A549 (cell line): Measurements from ENCODE around the gene PGM2. TPM values are rescaled to one million over a fixed set of nuclear protein-coding genes. Genes with fewer than 3 reads are reported as not detected.

Experiments used
- ATAC-seq, 2 experiments: fragments of 200-7000 bp in 1 of 2; fragments of >200 bp in 1 of 2; cut with Nextera tagmentation in 1 of 2; cut with Tn5 transposase in 1 of 2; 3 replicates each; pipeline versions ENCODE4 v1.8.0 to v1.9.1; 2018 to 2020; ENCODE audit warnings: mild to moderate bottlenecking in 1 of 2, moderate library complexity in 1 of 2
- CTCF ChIA-PET: fragments of 300-600 bp; sonication (Branson Sonifier 250); formaldehyde crosslinking; extraction: SDS; loops from one replicate; lab custom pipeline; 2021; ENCODE audit warnings: antibody characterized with exemption, inconsistent platforms; lab: Yijun Ruan, JAX
- POLR2A ChIA-PET: fragments of 350-600 bp; formaldehyde crosslinking; extraction: SDS; loops from one replicate; lab custom pipeline; 2021; ENCODE audit warnings: antibody characterized with exemption, inconsistent platforms; lab: Yijun Ruan, JAX
- DNase-seq, 2 experiments: peaks; one replicate each; pipeline versions ENCODE4 v3.0.0 to v3.0.0-alpha.2; 2011 to 2016; ENCODE audit warnings: low read depth in 1 of 2, low spot score in 1 of 2
- FAIRE-seq: peaks from 2 replicates; lab custom pipeline; 2011; peaks lifted over from hg19 to GRCh38; lab: Jason Lieb, UNC
- H3K27ac ChIP-seq, 2 experiments: fragments of >200 bp; sonication (Bioruptor Twin); formaldehyde crosslinking; 3 replicates each; pipeline ENCODE4 v1.5.1; 2016 to 2017
- H3K4me1 ChIP-seq: fragments of >200 bp; sonication (Bioruptor Twin); formaldehyde crosslinking; 3 replicates; pipeline ENCODE4 v1.6.1; 2016
- H3K4me2 ChIP-seq: fragments of >200 bp; sonication (Bioruptor Twin); formaldehyde crosslinking; 3 replicates; pipeline ENCODE4 v1.6.1; 2016
- H3K4me3 ChIP-seq: fragments of >200 bp; sonication (Bioruptor Twin); formaldehyde crosslinking; 3 replicates; pipeline ENCODE4 v1.5.1; 2016
- H3K9me3 ChIP-seq: fragments of >200 bp; sonication (Bioruptor Twin); formaldehyde crosslinking; 3 replicates; pipeline ENCODE4 v1.6.1; 2016
- BHLHE40 ChIP-seq: IDR thresholded peaks from 2 replicates; pipeline ENCODE4 v1.6.1; 2012; ENCODE audit warnings: low read depth, low read length, inconsistent platforms
- CHD2 ChIP-seq: fragments of 150-350 bp; IDR thresholded peaks from 2 replicates; pipeline ENCODE4 v1.6.1; 2014; ENCODE audit warnings: low read length; ENCODE audit not compliant: partially characterized antibody
- EHF ChIP-seq: fragments of 250-450 bp; sonication (Bioruptor Pico); IDR thresholded peaks from 2 replicates; pipeline ENCODE4 v1.5.0; 2020; ENCODE audit warnings: mild to moderate bottlenecking
- FOSB ChIP-seq: fragments of 250-450 bp; sonication (Bioruptor Pico); IDR thresholded peaks from 2 replicates; pipeline ENCODE4 v1.5.0; 2020; ENCODE audit warnings: mild to moderate bottlenecking, moderate library complexity
- HDAC2 ChIP-seq: fragments of 200-600 bp; sonication (generic); IDR thresholded peaks from 2 replicates; pipeline ENCODE4 v1.6.1; 2016
- HEYL ChIP-seq: fragments of 250-450 bp; sonication (Bioruptor Pico); IDR thresholded peaks from 2 replicates; pipeline ENCODE4 v1.8.0; 2021; ENCODE audit warnings: mild to moderate bottlenecking, moderate library complexity
- HOXA7 ChIP-seq: fragments of 250-450 bp; sonication (Bioruptor Pico); IDR thresholded peaks from 2 replicates; pipeline ENCODE4 v1.5.0; 2020; ENCODE audit warnings: mild to moderate bottlenecking, moderate library complexity
- HOXB13 ChIP-seq: fragments of 250-450 bp; sonication (Bioruptor Pico); IDR thresholded peaks from 2 replicates; pipeline ENCODE4 v1.5.0; 2020; ENCODE audit warnings: low read depth, mild to moderate bottlenecking, moderate library complexity
- HOXB5 ChIP-seq: fragments of 250-450 bp; sonication (Bioruptor Pico); IDR thresholded peaks from 2 replicates; pipeline ENCODE4 v1.5.0; 2020; ENCODE audit warnings: mild to moderate bottlenecking, moderate library complexity
- MAZ ChIP-seq: fragments of 150-350 bp; IDR thresholded peaks from 2 replicates; pipeline ENCODE4 v1.6.1; 2014; ENCODE audit warnings: antibody characterized with exemption, low read depth, low read length, borderline replicate concordance
- MYC ChIP-seq: IDR thresholded peaks from 2 replicates; pipeline ENCODE4 v1.6.1; 2012; ENCODE audit warnings: mild to moderate bottlenecking, inconsistent platforms, low read length, improper control_type of control experiment, borderline replicate concordance
- PHF8 ChIP-seq: fragments of 200-600 bp; sonication (generic); IDR thresholded peaks from 2 replicates; pipeline ENCODE4 v1.6.1; 2016; ENCODE audit warnings: low read depth, mild to moderate bottlenecking, antibody characterized with exemption, moderate library complexity, borderline replicate concordance
- POLR2A ChIP-seq: IDR thresholded peaks from 2 replicates; pipeline ENCODE4 v1.6.1; 2012; ENCODE audit warnings: mild to moderate bottlenecking, low read length
- RARB ChIP-seq: fragments of 250-450 bp; sonication (Bioruptor Pico); IDR thresholded peaks from 2 replicates; pipeline ENCODE4 v1.8.0; 2021; ENCODE audit warnings: mild to moderate bottlenecking, moderate library complexity
- RFX5 ChIP-seq: fragments of 450-650 bp; IDR thresholded peaks from 2 replicates; pipeline ENCODE4 v1.7.1; 2014; ENCODE audit warnings: antibody characterized with exemption, mild to moderate bottlenecking, moderate library complexity
- SREBF2 ChIP-seq: fragments of 450-650 bp; IDR thresholded peaks from 2 replicates; pipeline ENCODE4 v1.6.1; 2014; ENCODE audit warnings: mild to moderate bottlenecking, moderate library complexity
- ZFP36 ChIP-seq: fragments of 450-650 bp; IDR thresholded peaks from 2 replicates; pipeline ENCODE4 v1.6.1; 2014; ENCODE audit warnings: borderline replicate concordance; ENCODE audit not compliant: partially characterized antibody
- ZNF302 ChIP-seq: fragments of 250-450 bp; sonication (Bioruptor Pico); IDR thresholded peaks from 2 replicates; pipeline ENCODE4 v1.9.0; 2021; ENCODE audit warnings: inconsistent platforms, mild to moderate bottlenecking, moderate library complexity
- WGBS: methylation state at CpG from one replicate; pipeline ENCODE4 v1.1.6; 2017; ENCODE audit errors: missing lambda C conversion rate; 5-methylcytosine and 5-hydroxymethylcytosine counted together
- polyA plus RNA-seq, 4 experiments: library from polyadenylated mRNA; depleted of rRNA in 3 of 4; stranded (reverse); fragments of >200 nt; fragmentation: RNase III in 1 of 4; extraction: RNeasy Plus Mini Kit Qiagen cat#74134 plus additional on column Dnase treatment in 1 of 4; gene quantifications; 2 replicates in 3 of 4; 3 replicates in 1 of 4; pipeline ENCODE4 v1.2.3, GENCODE V29; 2011 to 2017
- TF ChIP-seq, protein P1 (sequence below): fragments of >200 bp; sonication (Bioruptor Twin); formaldehyde crosslinking; IDR thresholded peaks from 3 replicates; pipeline ENCODE4 v1.6.1; 2016
- TF ChIP-seq, protein P2 (sequence below): fragments of >200 bp; sonication (Bioruptor Twin); formaldehyde crosslinking; IDR thresholded peaks from 3 replicates; pipeline ENCODE4 v1.5.1; 2016
- TF ChIP-seq, protein P3 (sequence below): IDR thresholded peaks from 2 replicates; pipeline ENCODE4 v1.6.1; 2012

Gene PGM2
- polyA plus RNA-seq, 2 of the 4 experiments (the other 2 are of a cell fraction): 11.4 to 17.0 TPM

DNA sequence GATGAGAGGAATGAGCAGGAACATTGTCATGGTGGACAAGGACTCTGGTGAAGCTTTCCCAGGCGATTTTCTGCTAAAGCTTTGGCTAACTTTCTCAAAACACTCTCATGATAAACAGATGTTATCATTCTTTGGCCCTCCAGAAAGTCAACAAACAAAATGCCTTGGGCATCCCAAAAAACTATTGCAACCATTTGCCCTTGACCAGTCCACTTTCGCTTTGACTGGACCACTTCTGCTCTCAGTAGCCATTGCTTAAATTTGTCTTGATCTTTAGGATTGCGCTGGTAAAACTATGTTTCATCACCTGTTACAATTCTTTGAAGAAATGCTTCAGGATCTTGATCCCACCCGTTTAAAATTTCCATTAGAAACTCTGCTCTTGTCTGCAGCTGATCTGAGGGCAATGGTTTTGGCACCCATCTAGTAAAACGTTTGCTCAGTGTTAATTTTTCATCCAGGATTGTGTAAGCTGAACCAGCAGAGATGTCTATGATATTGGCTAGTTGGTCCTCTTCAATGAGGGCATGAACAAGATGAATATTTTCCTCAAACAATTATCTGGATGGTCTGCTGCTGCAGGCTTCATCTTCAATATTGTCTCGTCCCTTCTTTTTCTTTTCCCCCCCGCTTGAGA, 79.2 kb downstream of the PGM2 start:
- 29% methylated on average over 7 of the region's 7 CpGs for WGBS
- Histone ChIP-seq H3K4me2 (no peak overlapping the region), H3K9me3 (no peaks in the 10 kb centered on the region), H3K4me3 (no peak overlapping the region), H3K4me1 (no peaks in the 10 kb centered on the region), H3K27ac (no peak overlapping the region)
- ChIA-PET POLR2A (no interaction called here), CTCF (no interaction called here)
- no peak for TF ChIP-seq EHF (CRISPR knock-in tag)
- TF ChIP-seq, protein P1, sequence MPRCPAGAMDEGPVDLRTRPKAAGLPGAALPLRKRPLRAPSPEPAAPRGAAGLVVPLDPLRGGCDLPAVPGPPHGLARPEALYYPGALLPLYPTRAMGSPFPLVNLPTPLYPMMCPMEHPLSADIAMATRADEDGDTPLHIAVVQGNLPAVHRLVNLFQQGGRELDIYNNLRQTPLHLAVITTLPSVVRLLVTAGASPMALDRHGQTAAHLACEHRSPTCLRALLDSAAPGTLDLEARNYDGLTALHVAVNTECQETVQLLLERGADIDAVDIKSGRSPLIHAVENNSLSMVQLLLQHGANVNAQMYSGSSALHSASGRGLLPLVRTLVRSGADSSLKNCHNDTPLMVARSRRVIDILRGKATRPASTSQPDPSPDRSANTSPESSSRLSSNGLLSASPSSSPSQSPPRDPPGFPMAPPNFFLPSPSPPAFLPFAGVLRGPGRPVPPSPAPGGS: no peak
- TF ChIP-seq SREBF2: no peak
- TF ChIP-seq HDAC2: no peak
- no peak for TF ChIP-seq HOXB5 (CRISPR knock-in tag)
- no peak for TF ChIP-seq CHD2
- TF ChIP-seq FOSB (CRISPR knock-in tag): no peak
- TF ChIP-seq ZNF302 (CRISPR knock-in tag): no peak
- no peak for TF ChIP-seq MYC
- TF ChIP-seq ZFP36: no peak
- no peak for TF ChIP-seq HEYL (CRISPR knock-in tag)
- no peak for ATAC-seq
- FAIRE-seq: no peak
- DNase-seq: no peak

DNA sequence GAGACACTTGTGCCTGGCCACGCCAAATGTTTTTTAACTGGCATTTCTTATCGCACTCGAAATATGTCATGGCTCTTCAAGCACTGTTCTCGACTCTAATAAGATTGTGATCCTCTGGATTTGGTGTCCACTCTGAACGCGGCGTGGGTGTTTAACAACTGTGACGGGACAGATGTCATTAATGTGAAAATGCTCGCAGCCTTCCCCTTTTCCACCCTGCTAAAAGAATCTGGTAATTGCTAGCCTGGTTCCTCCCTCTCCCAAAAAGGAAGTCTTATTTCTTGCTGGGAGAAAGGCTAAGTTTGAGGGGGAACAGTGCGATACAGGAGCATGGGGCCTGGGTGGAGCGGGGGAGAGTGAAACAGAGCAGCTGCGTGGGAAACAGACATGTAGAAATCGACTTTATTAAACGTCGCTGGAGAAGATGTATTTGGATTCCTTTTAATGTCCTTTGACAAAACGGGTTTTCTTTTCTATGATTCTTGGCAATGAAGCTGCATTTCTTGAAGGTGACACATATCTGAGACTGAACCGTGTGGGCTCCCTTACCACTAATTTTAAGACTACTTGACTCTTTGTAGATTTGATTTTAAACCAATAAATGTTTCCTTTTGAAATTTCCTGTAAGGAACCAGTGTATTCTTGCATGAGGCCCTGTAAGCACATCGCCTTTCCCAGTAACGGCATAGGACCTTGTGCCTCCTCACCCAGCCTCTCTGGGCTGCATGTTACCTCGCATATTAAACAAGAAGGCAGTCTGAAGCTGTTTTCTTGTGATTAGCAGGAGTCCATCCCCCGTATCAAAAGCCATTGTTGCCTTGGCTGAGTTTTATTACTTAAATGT, 82.2 kb downstream of the PGM2 start:
- FAIRE-seq (no peak), DNase-seq (no peak), ATAC-seq (no peak)
- POLR2A ChIA-PET: no interaction called here
- Histone ChIP-seq H3K27ac (no peak overlapping the region), H3K9me3 (no peaks in the 10 kb centered on the region), H3K4me2 (no peak overlapping the region), H3K4me3 (no peak overlapping the region), H3K4me1 (no peaks in the 10 kb centered on the region)
- CTCF ChIA-PET: no interaction called here
- TF ChIP-seq PHF8: no peak
- TF ChIP-seq, protein P2, sequence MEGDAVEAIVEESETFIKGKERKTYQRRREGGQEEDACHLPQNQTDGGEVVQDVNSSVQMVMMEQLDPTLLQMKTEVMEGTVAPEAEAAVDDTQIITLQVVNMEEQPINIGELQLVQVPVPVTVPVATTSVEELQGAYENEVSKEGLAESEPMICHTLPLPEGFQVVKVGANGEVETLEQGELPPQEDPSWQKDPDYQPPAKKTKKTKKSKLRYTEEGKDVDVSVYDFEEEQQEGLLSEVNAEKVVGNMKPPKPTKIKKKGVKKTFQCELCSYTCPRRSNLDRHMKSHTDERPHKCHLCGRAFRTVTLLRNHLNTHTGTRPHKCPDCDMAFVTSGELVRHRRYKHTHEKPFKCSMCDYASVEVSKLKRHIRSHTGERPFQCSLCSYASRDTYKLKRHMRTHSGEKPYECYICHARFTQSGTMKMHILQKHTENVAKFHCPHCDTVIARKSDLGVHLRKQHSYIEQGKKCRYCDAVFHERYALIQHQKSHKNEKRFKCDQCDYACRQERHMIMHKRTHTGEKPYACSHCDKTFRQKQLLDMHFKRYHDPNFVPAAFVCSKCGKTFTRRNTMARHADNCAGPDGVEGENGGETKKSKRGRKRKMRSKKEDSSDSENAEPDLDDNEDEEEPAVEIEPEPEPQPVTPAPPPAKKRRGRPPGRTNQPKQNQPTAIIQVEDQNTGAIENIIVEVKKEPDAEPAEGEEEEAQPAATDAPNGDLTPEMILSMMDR: no peak
- TF ChIP-seq, protein P3, sequence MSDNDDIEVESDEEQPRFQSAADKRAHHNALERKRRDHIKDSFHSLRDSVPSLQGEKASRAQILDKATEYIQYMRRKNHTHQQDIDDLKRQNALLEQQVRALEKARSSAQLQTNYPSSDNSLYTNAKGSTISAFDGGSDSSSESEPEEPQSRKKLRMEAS: no peak
- no peak for TF ChIP-seq RFX5
- no peak for TF ChIP-seq MAZ
- TF ChIP-seq HOXB13: no peak
- no peak for TF ChIP-seq POLR2A
- no peak for TF ChIP-seq RARB (CRISPR knock-in tag)
- no peak for TF ChIP-seq BHLHE40
- no peak for TF ChIP-seq HOXA7
- WGBS: 57% methylated on average over 21 of the region's 21 CpGs
